ENCODE measurements around the gene P3H2. TPM values are rescaled to one million over a fixed set of nuclear protein-coding genes. Genes with fewer than 3 reads are reported as not detected.

P3H2 gene
- total RNA-seq, 1 donor from 2014 or later: 61.9 TPM

DNA sequence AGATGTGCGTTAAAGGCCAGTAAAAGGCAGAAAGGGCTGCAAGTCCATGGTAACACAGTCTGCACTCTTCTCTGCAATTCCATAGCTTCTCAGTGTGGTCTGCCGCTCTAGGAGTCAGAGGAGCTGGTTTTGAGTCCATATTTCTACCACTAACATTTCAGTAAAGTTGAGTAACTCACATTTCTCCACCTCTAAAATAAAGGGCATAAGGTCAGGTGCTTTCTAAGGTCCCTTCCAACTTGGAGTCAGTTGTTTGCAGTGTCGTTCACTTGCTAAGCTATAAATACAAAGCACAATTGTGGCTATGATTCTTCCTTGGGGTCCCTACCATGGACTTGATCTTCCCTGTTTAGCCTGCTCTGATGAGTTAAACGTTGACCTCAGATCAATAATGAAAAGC is 171.1 kb downstream of the P3H2 start:
- Histone ChIP-seq H3K27me3 (ENCODE audit: low read depth) (peaks cover 3% of the 10 kb centered on the region), H3K27ac (no peak overlapping the region), H3K4me1 (no peaks in the 10 kb centered on the region), H3K4me3 (no peak overlapping the region), H3K36me3 (no peaks in the 10 kb centered on the region), H3K9me3 (no peaks in the 10 kb centered on the region)
- no peak for TF ChIP-seq CTCF (IDR thresholded peaks at IDR 0.05)
- intact Hi-C loops (cut with DNase I): no loop called here
- DNase-seq: no peak
- ATAC-seq: no peak

DNA sequence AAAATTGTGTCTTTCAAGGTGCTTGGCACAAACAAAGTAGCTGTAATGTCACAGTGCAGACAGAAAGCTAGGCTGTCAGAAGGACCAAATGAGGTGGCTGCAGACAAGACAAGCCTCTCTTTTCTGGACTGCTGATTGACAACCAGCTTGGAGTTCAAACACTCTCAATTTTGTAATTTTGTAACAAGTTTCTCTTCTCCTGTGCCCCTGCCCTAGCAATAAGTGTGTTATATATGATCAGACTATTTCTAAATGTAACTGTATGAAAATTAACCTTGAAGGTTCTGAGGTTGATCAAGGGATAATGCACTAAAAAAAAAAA is 172.0 kb downstream of the P3H2 start:
- no peak for TF ChIP-seq CTCF (IDR thresholded peaks at IDR 0.05)
- H3K9me3 ChIP-seq: no peaks in the 10 kb centered on the region
- H3K27ac ChIP-seq: no peak overlapping the region
- DNase-seq (no peak), ATAC-seq (no peak)
- no peaks in the 10 kb centered on the region for H3K36me3 ChIP-seq
- no peak overlapping the region for H3K4me3 ChIP-seq
- no peaks in the 10 kb centered on the region for H3K4me1 ChIP-seq
- H3K27me3 ChIP-seq (ENCODE audit: low read depth): peaks cover 3% of the 10 kb centered on the region
- intact Hi-C loops (cut with DNase I): no loop called here

DNA sequence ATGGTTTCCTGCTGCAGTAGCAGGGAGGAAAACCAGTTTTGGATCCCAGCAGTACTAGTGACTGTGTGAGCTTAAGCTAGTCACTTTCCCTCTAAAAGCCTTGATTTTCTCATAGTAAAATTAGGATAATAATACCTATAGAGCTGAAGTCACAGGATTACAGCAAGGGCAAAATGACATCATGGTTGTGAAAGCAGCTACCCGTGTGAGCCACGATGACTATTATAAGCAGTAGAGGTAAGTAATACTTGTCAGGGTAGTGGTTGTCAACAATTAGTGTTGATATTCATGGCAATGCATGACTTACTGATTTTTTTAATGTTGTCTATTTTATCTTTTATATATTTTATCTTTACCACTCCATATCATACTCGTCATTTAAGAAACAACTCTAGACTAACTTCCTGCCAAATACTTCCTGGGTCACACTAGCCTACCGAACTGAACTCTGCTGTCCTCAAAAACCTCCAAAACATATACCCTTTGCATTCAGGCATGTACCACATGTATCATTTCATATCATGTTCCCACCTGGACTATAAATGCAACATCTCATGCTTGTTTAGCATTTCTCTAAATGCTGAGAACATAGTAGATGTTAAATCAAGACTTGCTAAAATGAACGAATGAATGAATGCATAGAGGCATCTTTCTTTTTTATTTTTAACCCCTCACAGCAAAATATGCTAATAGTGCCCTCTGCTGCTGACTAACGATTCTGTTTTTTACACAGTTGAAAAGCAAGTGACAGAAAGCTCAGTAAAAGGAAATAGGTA is 172.6 kb downstream of the P3H2 start:
- Histone ChIP-seq H3K27me3 (ENCODE audit: low read depth) (peaks cover 3% of the 10 kb centered on the region), H3K27ac (no peak overlapping the region), H3K36me3 (no peaks in the 10 kb centered on the region), H3K4me3 (no peak overlapping the region), H3K4me1 (no peaks in the 10 kb centered on the region), H3K9me3 (no peaks in the 10 kb centered on the region)
- intact Hi-C loops (cut with DNase I): no loop called here
- peak; percentile 28 for TF ChIP-seq CTCF (IDR thresholded peaks at IDR 0.05)
- DNase-seq: no peak
- no peak for ATAC-seq

DNA sequence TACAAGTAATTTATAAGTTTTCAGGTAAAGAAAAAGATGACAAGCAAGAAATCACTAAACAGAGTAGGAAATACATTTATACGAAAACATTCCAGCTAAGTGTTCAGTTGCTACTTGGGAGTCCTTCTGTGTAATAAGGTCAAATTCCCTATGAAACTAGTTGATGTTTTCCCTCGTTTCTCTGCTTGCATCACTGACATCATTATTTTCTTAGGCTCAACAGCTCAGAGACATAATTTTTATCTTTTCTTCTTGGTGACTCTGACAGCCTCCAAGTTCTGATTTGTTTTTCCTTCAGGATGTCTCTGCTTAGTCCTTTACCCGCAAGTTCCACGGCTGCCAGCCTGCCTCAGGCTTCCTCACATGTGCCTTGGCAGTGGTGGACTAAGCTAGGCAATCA is 173.6 kb downstream of the P3H2 start:
- no peak overlapping the region for H3K4me3 ChIP-seq
- intact Hi-C loops (cut with DNase I): no loop called here
- TF ChIP-seq CTCF (IDR thresholded peaks at IDR 0.05): no peak
- H3K27ac ChIP-seq: no peak overlapping the region
- ATAC-seq (no peak), DNase-seq (no peak)
- H3K9me3 ChIP-seq: no peaks in the 10 kb centered on the region
- peaks cover 3% of the 10 kb centered on the region for H3K27me3 ChIP-seq (ENCODE audit: low read depth)
- no peaks in the 10 kb centered on the region for H3K4me1 ChIP-seq
- H3K36me3 ChIP-seq: no peaks in the 10 kb centered on the region

DNA sequence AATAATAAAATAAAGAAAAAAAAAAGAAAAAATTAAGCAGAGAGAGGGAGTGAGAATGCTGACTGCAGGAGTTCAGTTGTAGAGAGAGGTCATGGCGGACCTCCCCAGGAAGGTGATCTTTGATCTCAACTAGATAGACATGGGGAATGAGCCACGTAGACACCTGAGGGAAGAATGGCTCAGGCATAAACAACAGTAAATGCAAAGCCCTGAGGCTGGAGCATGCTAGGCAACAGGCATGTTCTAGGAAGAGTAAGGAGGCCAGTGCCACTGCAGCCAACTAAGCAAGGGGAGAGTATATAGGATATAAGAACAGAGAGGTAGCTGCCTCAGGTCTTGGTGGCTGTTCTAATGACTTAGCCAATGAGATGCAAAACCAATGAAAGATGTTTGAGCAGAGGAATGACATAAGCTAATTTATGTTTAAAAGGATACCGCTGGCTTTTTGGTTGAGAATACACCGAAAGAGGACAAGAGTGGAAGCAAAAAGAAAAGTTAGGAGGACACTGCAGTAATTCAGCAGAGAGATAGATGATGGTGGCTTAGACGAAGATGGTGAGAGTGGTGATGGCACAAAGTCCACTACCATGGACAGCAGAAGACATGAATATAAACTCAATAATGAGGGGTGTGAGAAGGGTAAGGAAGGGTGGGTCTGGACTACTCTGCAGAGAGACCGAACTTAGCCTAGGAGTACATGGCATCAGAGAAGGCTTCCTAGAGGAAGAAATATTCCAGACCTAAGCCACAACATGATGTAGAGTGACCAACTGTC is 174.6 kb downstream of the P3H2 start:
- no peak for TF ChIP-seq CTCF (IDR thresholded peaks at IDR 0.05)
- intact Hi-C loops (cut with DNase I): no loop called here
- no peak for ATAC-seq

More for the DNA sequence above, 174.6 kb downstream of the P3H2 start:
- DNase-seq: no peak
- no peak overlapping the region for H3K4me3 ChIP-seq
- no peaks in the 10 kb centered on the region for H3K4me1 ChIP-seq
- H3K9me3 ChIP-seq: no peaks in the 10 kb centered on the region
- H3K27ac ChIP-seq: no peak overlapping the region
- peaks cover 3% of the 10 kb centered on the region for H3K27me3 ChIP-seq (ENCODE audit: low read depth)
- H3K36me3 ChIP-seq: no peaks in the 10 kb centered on the region

All from lower lobe of right lung (tissue), 2 donors.